HFF-Myc (cell line): ENCODE measurements around the gene GABBR2.

Experiments
- DNase-seq: peaks from one replicate; pipeline ENCODE4 v3.0.0-alpha.2; 2011; ENCODE audit warnings: low read depth; ENCODE audit errors: extremely low read depth
- H3K4me3 ChIP-seq: replicated peaks from 2 replicates; pipeline ENCODE4 v1.5.1; 2011; ENCODE audit warnings: low read depth, mild to moderate bottlenecking, control low read depth, low read length
- TF ChIP-seq, protein P1 (sequence below): IDR thresholded peaks from 2 replicates; pipeline ENCODE4 v1.5.1; 2012; ENCODE audit warnings: mild to moderate bottlenecking, low read depth, low read length, control low read depth; ENCODE audit errors: missing control alignments

The GABBR2 gene

DNA sequence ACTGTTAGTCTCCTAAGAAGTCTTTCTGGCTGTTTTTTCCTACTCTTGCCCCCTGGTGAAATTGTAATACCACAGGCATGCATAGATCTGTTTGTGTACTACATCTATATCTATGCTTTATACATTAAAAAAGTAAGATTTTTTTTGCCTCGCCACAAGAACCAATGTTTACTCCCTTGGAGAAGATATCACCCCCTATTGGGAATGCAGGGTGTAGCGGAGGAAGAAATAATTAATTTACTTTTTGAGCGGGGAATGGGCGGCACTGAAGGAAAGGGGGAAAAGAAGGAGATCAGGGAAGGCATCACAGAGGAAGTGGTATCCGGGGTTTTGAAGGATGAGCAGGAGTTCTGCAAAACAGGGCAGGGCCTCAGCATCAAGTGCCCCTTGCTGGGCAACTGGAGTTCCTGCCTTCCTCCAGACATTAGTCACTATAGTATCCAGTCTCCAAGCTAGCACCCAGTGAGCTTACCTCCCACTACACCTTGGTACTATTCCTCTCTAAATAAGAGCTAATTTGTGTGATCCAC, 134.9 kb downstream of the GABBR2 start:
- TF ChIP-seq, protein P1, sequence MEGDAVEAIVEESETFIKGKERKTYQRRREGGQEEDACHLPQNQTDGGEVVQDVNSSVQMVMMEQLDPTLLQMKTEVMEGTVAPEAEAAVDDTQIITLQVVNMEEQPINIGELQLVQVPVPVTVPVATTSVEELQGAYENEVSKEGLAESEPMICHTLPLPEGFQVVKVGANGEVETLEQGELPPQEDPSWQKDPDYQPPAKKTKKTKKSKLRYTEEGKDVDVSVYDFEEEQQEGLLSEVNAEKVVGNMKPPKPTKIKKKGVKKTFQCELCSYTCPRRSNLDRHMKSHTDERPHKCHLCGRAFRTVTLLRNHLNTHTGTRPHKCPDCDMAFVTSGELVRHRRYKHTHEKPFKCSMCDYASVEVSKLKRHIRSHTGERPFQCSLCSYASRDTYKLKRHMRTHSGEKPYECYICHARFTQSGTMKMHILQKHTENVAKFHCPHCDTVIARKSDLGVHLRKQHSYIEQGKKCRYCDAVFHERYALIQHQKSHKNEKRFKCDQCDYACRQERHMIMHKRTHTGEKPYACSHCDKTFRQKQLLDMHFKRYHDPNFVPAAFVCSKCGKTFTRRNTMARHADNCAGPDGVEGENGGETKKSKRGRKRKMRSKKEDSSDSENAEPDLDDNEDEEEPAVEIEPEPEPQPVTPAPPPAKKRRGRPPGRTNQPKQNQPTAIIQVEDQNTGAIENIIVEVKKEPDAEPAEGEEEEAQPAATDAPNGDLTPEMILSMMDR, result no peak
- DNase-seq, result no peak
- no peak overlapping the region for H3K4me3 ChIP-seq

DNA sequence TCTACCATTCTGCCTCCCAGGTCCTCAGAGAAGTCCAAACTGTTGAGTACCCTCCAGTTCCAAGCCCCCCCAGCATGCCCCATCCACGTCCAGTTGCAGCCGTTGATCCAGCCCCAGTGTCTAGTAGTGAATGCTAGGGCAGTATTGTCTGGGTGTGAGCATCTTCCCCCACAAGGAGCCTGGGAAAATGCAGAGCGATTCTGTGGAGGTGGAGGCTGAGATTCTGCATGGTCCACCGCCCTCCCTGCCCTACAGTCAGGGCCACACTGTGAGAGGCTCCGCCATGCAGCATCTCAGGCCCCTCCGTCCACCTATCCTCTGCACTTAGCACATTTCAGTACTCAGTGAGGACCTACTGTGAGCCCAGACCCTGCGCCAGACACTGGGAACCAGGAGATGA, 135.9 kb downstream of the GABBR2 start:
- TF ChIP-seq, protein P1, result no peak
- H3K4me3 ChIP-seq, result no peak overlapping the region
- DNase-seq, result no peak

DNA sequence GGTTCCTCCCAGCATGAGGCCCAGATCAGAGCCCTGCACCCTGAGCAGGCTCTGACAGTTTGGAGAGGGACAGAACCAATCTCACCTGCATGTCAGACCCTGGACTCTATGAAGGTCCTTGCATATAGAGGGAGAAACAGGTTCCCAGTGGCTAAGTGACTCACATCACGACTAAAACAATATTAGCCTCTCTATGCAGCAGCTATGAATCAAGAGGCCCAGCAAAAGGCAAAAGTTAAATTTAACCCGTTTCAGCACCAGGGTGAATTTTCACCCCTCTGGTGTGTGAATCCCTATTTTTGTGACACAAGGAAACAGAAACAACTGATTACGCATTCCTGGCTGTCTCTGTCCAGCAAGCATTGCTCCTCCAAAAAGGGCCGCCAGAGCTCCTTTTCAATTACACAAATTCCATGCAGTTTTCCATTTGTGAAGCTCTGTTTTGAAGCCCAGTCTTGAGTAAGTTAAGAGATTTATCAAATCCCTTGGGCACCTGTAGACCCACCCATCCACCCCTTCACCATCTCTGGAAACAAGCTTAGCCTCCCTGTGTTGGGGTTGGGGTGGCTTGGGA, 136.6 kb downstream of the GABBR2 start:
- DNase-seq, result no peak
- H3K4me3 ChIP-seq, result no peak overlapping the region
- TF ChIP-seq, protein P1, result no peak

DNA sequence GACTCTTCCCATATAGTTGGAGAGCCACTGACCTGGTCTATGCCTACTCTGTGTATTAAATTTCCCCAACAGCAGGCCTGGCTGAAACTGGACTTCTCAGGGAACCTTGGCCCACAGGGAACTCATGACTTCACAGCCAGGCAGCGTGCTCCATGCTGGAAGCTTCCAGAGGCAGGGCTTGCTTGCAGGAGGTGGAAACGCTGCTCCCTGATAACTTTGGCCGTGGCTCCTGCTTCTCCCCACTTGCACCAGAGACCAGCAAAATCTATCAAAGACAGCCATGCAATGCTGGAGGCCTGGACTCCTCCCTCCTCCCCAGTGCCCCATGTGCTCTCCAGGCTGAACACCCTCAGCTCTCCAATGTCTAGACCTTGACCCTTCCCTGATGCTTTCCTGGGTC, 137.1 kb downstream of the GABBR2 start:
- H3K4me3 ChIP-seq, result no peak overlapping the region
- DNase-seq, result no peak
- TF ChIP-seq, protein P1, result no peak

DNA sequence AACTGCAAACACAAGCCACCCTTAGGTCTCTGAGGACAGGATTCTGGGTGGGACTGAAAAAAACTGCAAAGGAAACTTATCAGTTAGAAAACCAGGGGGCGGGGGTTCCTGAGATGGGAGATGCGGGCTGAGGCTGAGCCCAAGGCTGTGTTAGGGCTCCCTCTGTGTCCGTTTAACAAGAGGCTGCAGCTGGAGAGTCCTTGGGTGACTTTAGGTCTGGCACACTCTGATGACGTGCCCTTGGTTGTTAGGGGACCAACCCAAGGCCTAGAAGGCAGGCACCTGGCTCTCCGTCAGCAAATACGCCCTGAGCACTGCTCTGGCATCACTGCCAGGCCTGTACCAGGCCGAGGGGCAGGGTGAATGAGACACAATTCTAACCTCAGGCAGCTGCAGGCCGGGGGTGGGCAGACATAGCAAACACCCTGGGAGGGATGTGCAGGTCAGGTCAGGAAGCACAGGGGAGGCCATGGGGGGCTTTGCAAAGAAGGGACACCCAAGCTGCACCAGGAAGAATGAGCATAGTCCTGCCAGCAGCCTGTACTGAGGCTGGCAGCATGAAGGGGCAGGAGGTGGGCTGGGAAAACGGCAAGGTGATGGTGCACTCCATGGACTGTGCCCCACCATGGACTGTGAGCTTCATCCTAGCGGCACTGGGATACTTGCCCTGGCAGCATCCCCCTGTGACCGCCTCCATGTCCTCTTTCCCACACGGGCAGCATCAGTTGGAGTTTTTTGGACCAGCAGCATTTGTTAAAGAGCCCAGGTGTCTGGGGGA, 137.9 kb downstream of the GABBR2 start:
- TF ChIP-seq, protein P1, result no peak
- no peak overlapping the region for H3K4me3 ChIP-seq
- no peak for DNase-seq

DNA sequence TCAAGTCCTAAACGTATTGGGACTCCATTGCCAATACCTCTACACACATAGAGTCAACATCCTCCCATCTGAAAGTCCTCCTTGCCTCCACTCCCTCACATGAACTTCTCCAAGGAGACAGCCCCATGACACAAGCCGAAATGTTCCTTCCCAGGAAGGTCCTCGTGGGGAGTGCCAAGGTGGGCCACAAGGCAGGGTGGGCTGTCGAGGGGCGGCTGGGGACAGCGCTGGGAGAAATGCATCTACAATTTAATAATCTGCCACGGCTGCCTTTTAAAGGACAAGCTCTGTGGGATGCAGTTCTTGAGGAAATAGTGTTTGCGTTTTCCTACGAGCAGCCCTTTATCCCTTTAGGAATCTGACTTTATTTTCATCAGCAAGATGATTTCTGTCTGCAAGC, 138.7 kb downstream of the GABBR2 start:
- TF ChIP-seq, protein P1, result no peak
- DNase-seq, result no peak
- no peak overlapping the region for H3K4me3 ChIP-seq
